ENCODE data around the gene TAF6. TPM values are rescaled to one million over a fixed set of nuclear protein-coding genes. Genes with fewer than 3 reads are reported as not detected.

Gene TAF6
- polyA plus RNA-seq, 2 of the 4 experiments (the other 2 are of a cell fraction), result 36.2 to 57.0 TPM

DNA sequence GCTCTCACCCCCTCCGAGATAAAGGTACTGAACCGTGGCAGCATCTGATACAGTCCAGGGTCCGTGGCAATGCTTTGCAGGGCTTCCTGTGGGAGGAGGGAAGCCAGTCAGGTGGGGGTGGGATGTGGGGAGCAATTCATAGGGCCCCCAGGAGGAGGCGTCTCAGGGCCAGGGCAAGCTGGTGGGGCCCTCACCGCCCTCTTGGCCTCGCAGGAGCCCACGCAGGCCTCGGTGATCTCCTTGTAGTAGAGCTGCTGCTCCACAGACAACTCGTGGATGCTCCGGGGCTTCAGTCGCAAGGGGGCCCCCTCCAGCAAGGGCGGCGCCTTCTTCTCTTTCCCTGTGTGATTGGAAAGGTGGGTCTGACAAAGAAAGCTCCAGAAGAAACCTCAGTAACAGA, 7.2 kb downstream of the TAF6 start:
- peak in 1 of 2 experiments; percentile 6; a peak in 2 of 6 replicates for ATAC-seq

DNA sequence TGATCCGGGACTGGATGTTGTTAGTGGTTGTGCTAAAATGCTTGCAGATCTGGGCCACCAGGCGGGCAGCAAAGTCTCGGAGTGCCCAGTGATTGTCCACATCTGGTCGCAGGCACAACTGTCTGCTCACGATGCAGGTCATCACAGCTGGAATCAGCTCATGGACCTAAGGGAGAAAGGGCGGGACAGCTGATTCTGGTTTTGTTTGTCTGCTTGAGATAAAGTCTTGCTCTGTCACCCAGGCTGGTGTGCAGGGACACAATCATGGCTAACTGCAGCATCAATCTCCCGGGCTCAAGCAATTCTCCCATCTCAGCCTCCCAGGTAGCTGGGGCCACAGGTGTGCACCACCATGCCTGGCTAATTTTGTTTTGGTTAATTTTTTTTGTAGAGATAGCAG, 8.0 kb downstream of the TAF6 start:
- TF ChIP-seq SMC3 (IDR thresholded peaks at IDR 0.05) (no peak), MYC (IDR thresholded peaks at IDR 0.05; ENCODE audit: borderline replicate concordance, low read length) (no peak), RARB (CRISPR knock-in tag; IDR thresholded peaks at IDR 0.05) (no peak)
- TF ChIP-seq, protein P1, sequence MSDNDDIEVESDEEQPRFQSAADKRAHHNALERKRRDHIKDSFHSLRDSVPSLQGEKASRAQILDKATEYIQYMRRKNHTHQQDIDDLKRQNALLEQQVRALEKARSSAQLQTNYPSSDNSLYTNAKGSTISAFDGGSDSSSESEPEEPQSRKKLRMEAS (IDR thresholded peaks at IDR 0.05), result no peak
- FAIRE-seq (no peak), ATAC-seq (no peak), DNase-seq (ENCODE audit: low read depth in 1 of 2, low spot score in 1 of 2) (no peak)
- ChIA-PET CTCF (interaction anchor here (1.8 to 3.3 kb wide), 2 partner anchors 9 to 21 kb away, joined by 8 to 19 read pairs; partner anchors contain the start of genes AP4M1 and MCM7), POLR2A (interaction anchor here (3.0 kb wide), 1 partner anchor 10 kb away, joined by 19 read pairs; the partner anchor contains the start of genes AP4M1 and MCM7)
- Histone ChIP-seq H3K27ac (no peak overlapping the region), H3K9me3 (no peaks in the 10 kb centered on the region), H3K4me2 (no peak overlapping the region), H3K4me1 (no peaks in the 10 kb centered on the region), H3K4me3 (no peak overlapping the region)
- 92% methylated on average over 7 of the region's 7 CpGs for WGBS (ENCODE audit: missing lambda C conversion rate)

More for the DNA sequence above, 7.2 kb downstream of the TAF6 start:
- no peak for DNase-seq (ENCODE audit: low read depth in 1 of 2, low spot score in 1 of 2)
- no peak overlapping the region for H3K4me2 ChIP-seq
- H3K9me3 ChIP-seq, result no peaks in the 10 kb centered on the region
- CTCF ChIA-PET, result interaction anchor here (1.8 to 3.3 kb wide), 2 partner anchors 10 to 20 kb away, joined by 8 to 19 read pairs; partner anchors contain the start of genes AP4M1 and MCM7
- no peak overlapping the region for H3K27ac ChIP-seq
- POLR2A ChIA-PET, result interaction anchor here (0.7 to 3.0 kb wide), 2 partner anchors 11 to 15 kb away, joined by 3 to 19 read pairs; partner anchors contain the start of genes AP4M1, MBLAC1 and MCM7
- TF ChIP-seq CBX2 (IDR thresholded peaks at IDR 0.05; ENCODE audit: borderline replicate concordance, low read depth) (no peak), RAD21 (conservative IDR thresholded peaks at IDR 0.05 in 1 of 2, IDR thresholded peaks at IDR 0.05 in 1 of 2) (no peak), ZSCAN20 (CRISPR knock-in tag; IDR thresholded peaks at IDR 0.05) (no peak), EHMT2 (IDR thresholded peaks at IDR 0.05; ENCODE audit: low read depth) (no peak), TFCP2L1 (CRISPR knock-in tag; IDR thresholded peaks at IDR 0.05) (no peak), KDM1A (IDR thresholded peaks at IDR 0.05; ENCODE audit: low read depth) (no peak)
- TF ChIP-seq, protein P2, sequence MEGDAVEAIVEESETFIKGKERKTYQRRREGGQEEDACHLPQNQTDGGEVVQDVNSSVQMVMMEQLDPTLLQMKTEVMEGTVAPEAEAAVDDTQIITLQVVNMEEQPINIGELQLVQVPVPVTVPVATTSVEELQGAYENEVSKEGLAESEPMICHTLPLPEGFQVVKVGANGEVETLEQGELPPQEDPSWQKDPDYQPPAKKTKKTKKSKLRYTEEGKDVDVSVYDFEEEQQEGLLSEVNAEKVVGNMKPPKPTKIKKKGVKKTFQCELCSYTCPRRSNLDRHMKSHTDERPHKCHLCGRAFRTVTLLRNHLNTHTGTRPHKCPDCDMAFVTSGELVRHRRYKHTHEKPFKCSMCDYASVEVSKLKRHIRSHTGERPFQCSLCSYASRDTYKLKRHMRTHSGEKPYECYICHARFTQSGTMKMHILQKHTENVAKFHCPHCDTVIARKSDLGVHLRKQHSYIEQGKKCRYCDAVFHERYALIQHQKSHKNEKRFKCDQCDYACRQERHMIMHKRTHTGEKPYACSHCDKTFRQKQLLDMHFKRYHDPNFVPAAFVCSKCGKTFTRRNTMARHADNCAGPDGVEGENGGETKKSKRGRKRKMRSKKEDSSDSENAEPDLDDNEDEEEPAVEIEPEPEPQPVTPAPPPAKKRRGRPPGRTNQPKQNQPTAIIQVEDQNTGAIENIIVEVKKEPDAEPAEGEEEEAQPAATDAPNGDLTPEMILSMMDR (IDR thresholded peaks at IDR 0.05), result no peak
- TF ChIP-seq, protein P3, sequence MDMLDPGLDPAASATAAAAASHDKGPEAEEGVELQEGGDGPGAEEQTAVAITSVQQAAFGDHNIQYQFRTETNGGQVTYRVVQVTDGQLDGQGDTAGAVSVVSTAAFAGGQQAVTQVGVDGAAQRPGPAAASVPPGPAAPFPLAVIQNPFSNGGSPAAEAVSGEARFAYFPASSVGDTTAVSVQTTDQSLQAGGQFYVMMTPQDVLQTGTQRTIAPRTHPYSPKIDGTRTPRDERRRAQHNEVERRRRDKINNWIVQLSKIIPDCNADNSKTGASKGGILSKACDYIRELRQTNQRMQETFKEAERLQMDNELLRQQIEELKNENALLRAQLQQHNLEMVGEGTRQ (IDR thresholded peaks at IDR 0.05), result no peak
- no peak overlapping the region for H3K4me3 ChIP-seq
- no peaks in the 10 kb centered on the region for H3K4me1 ChIP-seq
- no peak for FAIRE-seq
- 92% methylated on average over 12 of the region's 13 CpGs for WGBS (ENCODE audit: missing lambda C conversion rate)

DNA sequence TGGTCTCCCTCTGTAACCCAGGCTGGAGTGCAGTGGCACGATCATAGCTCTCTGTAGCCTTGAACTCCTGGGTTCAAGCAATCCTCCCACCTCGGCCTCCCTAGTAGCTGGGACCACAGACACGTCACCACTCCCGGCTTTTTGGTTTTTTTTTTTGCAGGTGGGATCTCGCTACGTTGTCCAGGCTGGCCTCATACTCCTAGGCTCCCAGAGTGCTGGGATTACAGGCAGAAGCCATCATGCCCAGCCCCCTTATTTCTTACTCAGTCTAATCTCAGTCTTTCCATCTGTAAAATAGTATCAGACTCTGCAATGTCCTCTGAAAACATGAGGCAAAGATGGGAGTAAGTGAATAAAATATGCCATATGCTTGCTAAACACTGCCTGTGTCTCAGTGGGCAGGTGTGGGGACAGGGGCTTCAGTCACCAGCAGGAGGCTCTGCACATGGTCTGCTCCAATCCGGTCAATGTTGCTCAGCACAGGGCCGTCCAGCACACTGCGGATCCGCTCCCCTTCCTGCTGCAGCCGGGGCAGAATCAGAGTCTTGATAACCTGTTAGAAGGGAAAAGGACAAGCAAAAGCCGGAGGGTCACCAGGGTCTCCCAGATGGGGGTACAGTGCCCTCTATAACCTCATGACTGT, 9.5 kb downstream of the TAF6 start:
- POLR2A ChIA-PET, result no interaction called here
- WGBS (ENCODE audit: missing lambda C conversion rate), result 87% methylated on average over 12 of the region's 12 CpGs
- ATAC-seq, result peak; percentile 42 to 67; a peak in 3 of 6 replicates

More for the DNA sequence above, 9.5 kb downstream of the TAF6 start:
- H3K4me1 ChIP-seq, result no peaks in the 10 kb centered on the region
- no peak overlapping the region for H3K4me2 ChIP-seq
- no peak overlapping the region for H3K4me3 ChIP-seq
- TF ChIP-seq ZNF302 (CRISPR knock-in tag; IDR thresholded peaks at IDR 0.05), result no peak
- TF ChIP-seq HDAC2 (IDR thresholded peaks at IDR 0.05), result no peak
- TF ChIP-seq ESRRA (IDR thresholded peaks at IDR 0.05; ENCODE audit: borderline replicate concordance, low read length), result no peak
- no peak for TF ChIP-seq ZSCAN20 (CRISPR knock-in tag; IDR thresholded peaks at IDR 0.05)
- TF ChIP-seq FOSB (CRISPR knock-in tag; IDR thresholded peaks at IDR 0.05), result no peak
- no peak for TF ChIP-seq PHF8 (IDR thresholded peaks at IDR 0.05; ENCODE audit: borderline replicate concordance, low read depth)
- no peak for TF ChIP-seq FOSL2 (IDR thresholded peaks at IDR 0.05)
- TF ChIP-seq FOSL2 (CRISPR knock-in tag; IDR thresholded peaks at IDR 0.05), result no peak
- TF ChIP-seq HOXA7 (CRISPR knock-in tag; IDR thresholded peaks at IDR 0.05), result no peak
- TF ChIP-seq, protein P4, sequence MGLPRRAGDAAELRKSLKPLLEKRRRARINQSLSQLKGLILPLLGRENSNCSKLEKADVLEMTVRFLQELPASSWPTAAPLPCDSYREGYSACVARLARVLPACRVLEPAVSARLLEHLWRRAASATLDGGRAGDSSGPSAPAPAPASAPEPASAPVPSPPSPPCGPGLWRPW (IDR thresholded peaks at IDR 0.05), result no peak
- TF ChIP-seq CBX2 (IDR thresholded peaks at IDR 0.05; ENCODE audit: borderline replicate concordance, low read depth), result no peak
- TF ChIP-seq ZFP36 (IDR thresholded peaks at IDR 0.05; ENCODE audit: borderline replicate concordance, partially characterized antibody), result no peak
- no peak for TF ChIP-seq CBX8 (IDR thresholded peaks at IDR 0.05)
- TF ChIP-seq FOXS1 (CRISPR knock-in tag; IDR thresholded peaks at IDR 0.05), result no peak
- TF ChIP-seq HOXB5 (CRISPR knock-in tag; IDR thresholded peaks at IDR 0.05), result no peak
- no peak for TF ChIP-seq GATA3 (IDR thresholded peaks at IDR 0.05; ENCODE audit: borderline replicate concordance)
- no peak for TF ChIP-seq TP53 (CRISPR knock-in tag; IDR thresholded peaks at IDR 0.05)
- TF ChIP-seq, protein P5, sequence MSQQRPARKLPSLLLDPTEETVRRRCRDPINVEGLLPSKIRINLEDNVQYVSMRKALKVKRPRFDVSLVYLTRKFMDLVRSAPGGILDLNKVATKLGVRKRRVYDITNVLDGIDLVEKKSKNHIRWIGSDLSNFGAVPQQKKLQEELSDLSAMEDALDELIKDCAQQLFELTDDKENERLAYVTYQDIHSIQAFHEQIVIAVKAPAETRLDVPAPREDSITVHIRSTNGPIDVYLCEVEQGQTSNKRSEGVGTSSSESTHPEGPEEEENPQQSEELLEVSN (IDR thresholded peaks at IDR 0.05; ENCODE audit: borderline replicate concordance, low read depth), result no peak
- no peak for TF ChIP-seq KDM5A (IDR thresholded peaks at IDR 0.05)
- TF ChIP-seq JUNB (IDR thresholded peaks at IDR 0.05), result no peak
- no peak for TF ChIP-seq SMC3 (IDR thresholded peaks at IDR 0.05)
- H3K27ac ChIP-seq, result no peak overlapping the region
- DNase-seq (ENCODE audit: low read depth in 1 of 2, low spot score in 1 of 2) (no peak), FAIRE-seq (no peak)
- H3K9me3 ChIP-seq, result no peaks in the 10 kb centered on the region
- CTCF ChIA-PET, result interaction anchor here (0.6 kb wide), 1 partner anchor 174 kb away, joined by 4 read pairs; no protein-coding TSS in a partner anchor
